Measurements from ENCODE around the gene FOSL1. TPM values are rescaled to one million over a fixed set of nuclear protein-coding genes. Genes with fewer than 3 reads are reported as not detected.
"Not testable (repeated sequence)": the region's sequence is repeated elsewhere in the genome, so short reads cannot be mapped to it uniquely, and the experiment has no call there.

Gene FOSL1
- total RNA-seq, 1 donor from 2014 or later: 2.6 TPM

- TF ChIP-seq, protein P1, sequence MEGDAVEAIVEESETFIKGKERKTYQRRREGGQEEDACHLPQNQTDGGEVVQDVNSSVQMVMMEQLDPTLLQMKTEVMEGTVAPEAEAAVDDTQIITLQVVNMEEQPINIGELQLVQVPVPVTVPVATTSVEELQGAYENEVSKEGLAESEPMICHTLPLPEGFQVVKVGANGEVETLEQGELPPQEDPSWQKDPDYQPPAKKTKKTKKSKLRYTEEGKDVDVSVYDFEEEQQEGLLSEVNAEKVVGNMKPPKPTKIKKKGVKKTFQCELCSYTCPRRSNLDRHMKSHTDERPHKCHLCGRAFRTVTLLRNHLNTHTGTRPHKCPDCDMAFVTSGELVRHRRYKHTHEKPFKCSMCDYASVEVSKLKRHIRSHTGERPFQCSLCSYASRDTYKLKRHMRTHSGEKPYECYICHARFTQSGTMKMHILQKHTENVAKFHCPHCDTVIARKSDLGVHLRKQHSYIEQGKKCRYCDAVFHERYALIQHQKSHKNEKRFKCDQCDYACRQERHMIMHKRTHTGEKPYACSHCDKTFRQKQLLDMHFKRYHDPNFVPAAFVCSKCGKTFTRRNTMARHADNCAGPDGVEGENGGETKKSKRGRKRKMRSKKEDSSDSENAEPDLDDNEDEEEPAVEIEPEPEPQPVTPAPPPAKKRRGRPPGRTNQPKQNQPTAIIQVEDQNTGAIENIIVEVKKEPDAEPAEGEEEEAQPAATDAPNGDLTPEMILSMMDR (IDR thresholded peaks at IDR 0.05; ENCODE audit: insufficient read depth, low read length, severe bottlenecking): no peak
- no peak for FAIRE-seq
- no peak for DNase-seq (ENCODE audit: low read depth)
- Histone ChIP-seq H3K27me3 (ENCODE audit: control insufficient read depth, insufficient read depth, low read length) (no peaks in the 10 kb centered on the region), H3K36me3 (ENCODE audit: control insufficient read depth, insufficient read depth, low read length) (peaks cover 15% of the 10 kb centered on the region), H3K4me3 (ENCODE audit: low read depth, low read length) (no peak overlapping the region)
Observed at GRCh38 chr11:65892661-65893317, 7.4 kb downstream of the FOSL1 start.

DNA sequence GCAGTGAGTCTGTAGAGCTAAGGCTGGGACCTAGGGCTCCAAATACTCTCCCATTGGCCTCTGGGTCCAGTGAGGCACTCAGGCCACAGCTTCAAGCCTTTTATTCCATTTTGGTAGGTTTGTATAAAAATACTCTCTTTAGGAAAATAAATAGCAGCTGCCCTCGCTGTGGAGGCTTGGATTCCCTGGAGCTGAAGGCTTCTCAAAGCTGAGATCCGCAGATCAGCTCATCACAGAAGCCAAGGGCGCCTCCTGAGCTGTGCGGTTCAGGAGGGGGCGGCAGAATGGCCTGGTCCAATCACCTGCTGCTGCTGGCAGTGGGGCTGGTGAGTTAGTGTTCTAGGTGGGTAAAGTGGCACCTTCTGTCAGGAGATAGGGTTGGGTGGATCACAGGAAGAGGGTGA is 8.0 kb downstream of the FOSL1 start:
- Histone ChIP-seq H3K36me3 (ENCODE audit: control insufficient read depth, insufficient read depth, low read length) (peaks cover 17% of the 10 kb centered on the region), H3K4me3 (ENCODE audit: low read depth, low read length) (peak overlapping the region; percentile 53)
- DNase-seq (ENCODE audit: low read depth); FAIRE-seq; H3K27me3 ChIP-seq (ENCODE audit: control insufficient read depth, insufficient read depth, low read length): not testable (repeated sequence)

GRCh38 chr11:65891219-65892136 is 8.7 kb downstream of the FOSL1 start:
- no peaks in the 10 kb centered on the region for H3K27me3 ChIP-seq (ENCODE audit: control insufficient read depth, insufficient read depth, low read length)
- FAIRE-seq (no peak), DNase-seq (ENCODE audit: low read depth) (no peak)
- H3K4me3 ChIP-seq (ENCODE audit: low read depth, low read length): peak overlapping the region; percentile 53
- H3K36me3 ChIP-seq (ENCODE audit: control insufficient read depth, insufficient read depth, low read length): peaks cover 14% of the 10 kb centered on the region
- TF ChIP-seq, protein P1 (IDR thresholded peaks at IDR 0.05; ENCODE audit: insufficient read depth, low read length, severe bottlenecking): peak; percentile 24

DNA sequence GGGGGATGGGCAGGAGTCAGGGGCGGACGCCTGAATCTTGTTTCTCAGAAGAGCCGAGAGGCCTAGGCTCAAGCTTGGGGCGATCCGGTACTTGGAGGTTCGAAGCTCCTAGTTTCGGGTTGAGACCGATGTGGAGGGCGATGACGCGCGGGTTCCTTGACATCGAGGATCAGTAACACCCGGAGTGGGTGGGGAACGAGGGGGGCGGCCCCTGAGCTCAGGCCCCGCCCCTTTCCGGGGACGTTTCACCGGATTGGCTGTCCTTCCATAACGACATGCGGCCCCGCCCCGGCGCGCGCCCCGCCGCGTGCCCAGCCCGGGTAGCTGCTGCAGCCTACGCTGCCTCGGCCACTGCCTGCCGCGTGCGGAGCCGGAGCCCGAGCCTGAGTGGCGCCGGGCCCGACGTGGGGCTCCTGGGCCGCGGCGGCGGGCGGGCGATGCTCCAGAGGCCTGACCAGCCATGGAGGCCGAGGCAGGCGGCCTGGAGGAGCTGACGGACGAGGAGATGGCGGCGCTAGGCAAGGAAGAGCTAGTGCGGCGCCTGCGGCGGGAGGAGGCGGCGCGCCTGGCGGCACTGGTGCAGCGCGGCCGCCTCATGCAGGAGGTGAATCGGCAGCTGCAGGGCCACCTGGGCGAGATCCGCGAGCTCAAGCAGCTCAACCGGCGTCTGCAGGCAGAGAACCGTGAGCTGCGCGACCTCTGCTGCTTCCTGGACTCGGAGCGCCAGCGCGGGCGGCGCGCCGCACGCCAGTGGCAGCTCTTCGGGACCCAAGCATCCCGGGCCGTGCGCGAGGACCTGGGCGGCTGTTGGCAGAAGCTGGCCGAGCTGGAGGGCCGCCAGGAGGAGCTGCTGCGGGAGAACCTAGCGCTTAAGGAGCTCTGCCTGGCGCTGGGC is 9.6 kb downstream of the FOSL1 start, which contains the start of gene CCDC85B:
Gene CCDC85B (plus strand): TSS at position 350 of the 895 bp plus-strand sequence. CDS start 111 bp downstream, at position 461.
- TF ChIP-seq, protein P1 (IDR thresholded peaks at IDR 0.05; ENCODE audit: insufficient read depth, low read length, severe bottlenecking): peak; percentile 33
- Histone ChIP-seq H3K27me3 (ENCODE audit: control insufficient read depth, insufficient read depth, low read length) (no peaks in the 10 kb centered on the region), H3K4me3 (ENCODE audit: low read depth, low read length) (peak within 1 kb of the TSS; percentile 53), H3K36me3 (ENCODE audit: control insufficient read depth, insufficient read depth, low read length) (peaks cover 10% of the 10 kb centered on the region)
- no peak for FAIRE-seq
- peak; percentile 85 for DNase-seq (ENCODE audit: low read depth)

DNA sequence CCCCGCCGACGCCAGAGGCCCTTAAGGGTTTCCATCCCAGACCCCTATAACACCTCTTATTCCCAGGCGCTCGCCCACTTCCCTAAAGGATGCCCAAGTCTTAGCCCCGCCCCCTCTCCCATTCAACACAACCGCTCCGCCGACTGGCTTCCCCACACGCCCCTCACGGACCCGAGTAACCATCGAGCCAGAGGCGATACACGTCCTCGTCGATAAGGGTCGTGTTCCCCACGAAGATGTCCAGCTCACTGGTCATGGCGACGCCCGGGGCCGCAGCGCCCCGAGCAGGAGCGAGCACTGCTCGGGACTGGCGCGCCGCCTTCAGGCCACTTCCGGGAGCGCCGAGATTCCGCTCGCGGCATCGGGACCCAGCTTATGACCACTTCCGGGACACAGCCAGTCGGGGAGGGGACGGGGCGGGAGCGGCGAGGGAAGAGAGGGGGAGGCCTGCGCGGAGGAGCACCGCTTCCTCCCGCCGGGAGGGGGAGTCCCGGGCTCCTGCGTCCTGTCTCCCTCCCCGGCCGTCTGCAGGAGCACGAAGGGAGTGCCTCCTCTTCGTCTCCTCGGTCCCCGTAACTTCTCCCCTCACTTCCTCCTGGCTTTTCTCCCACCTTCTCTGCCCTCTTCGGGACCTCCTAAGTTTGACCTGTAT is 11.9 kb downstream of the FOSL1 start, which contains the start of gene FIBP:
Gene FIBP (minus strand): TSS at position 309 of the 652 bp plus-strand sequence. CDS start 53 bp downstream, at position 256.
- FAIRE-seq (no peak), DNase-seq (ENCODE audit: low read depth) (peak; percentile 87)
- no peaks in the 10 kb centered on the region for H3K27me3 ChIP-seq (ENCODE audit: control insufficient read depth, insufficient read depth, low read length)
- peak within 1 kb of the TSS; percentile 79 for H3K4me3 ChIP-seq (ENCODE audit: low read depth, low read length)
- TF ChIP-seq, protein P1 (IDR thresholded peaks at IDR 0.05; ENCODE audit: insufficient read depth, low read length, severe bottlenecking): peak; percentile 94
- H3K36me3 ChIP-seq (ENCODE audit: control insufficient read depth, insufficient read depth, low read length): peaks cover 18% of the 10 kb centered on the region

Data from bronchial epithelial cell (primary cell).